ENCODE measurements around the gene NOS2.

- TF ChIP-seq CTCF (conservative IDR thresholded peaks at IDR 0.05) (peak; percentile 69), ZFX (IDR thresholded peaks at IDR 0.05) (no peak)
These were observed 52.6 kb downstream of the NOS2 start for GRCh38 chr17:27747462-27748359.

Data from C4-2B (cell line).